Activated CD8-positive, alpha-beta memory T cell treated with anti-CD3 and anti-CD28 coated beads for 4 hours (primary cell): ENCODE results near the gene FAM222A.
"Not testable (repeated sequence)": the region's sequence is repeated elsewhere in the genome, so short reads cannot be mapped to it uniquely, and the experiment has no call there.

Experiments used
- DNase-seq, 2 donors: peaks; one replicate each; pipeline ENCODE4 v3.0.0-alpha.2; 2020; ENCODE audit warnings: low read depth in 2 of 2

Gene FAM222A

GRCh38 chr12:109693653-109694600 is 19.7 kb upstream of the FAM222A start:
- no peak for DNase-seq

GRCh38 chr12:109694629-109695028 is 19.0 kb upstream of the FAM222A start:
- not testable (repeated sequence) for DNase-seq

- no peak for DNase-seq
Observed at GRCh38 chr12:109695416-109695815, 18.2 kb upstream of the FAM222A start.

- DNase-seq, result no peak
Observed at GRCh38 chr12:109695961-109696461, 17.6 kb upstream of the FAM222A start.

GRCh38 chr12:109696485-109697269 is 16.9 kb upstream of the FAM222A start:
- DNase-seq, result no peak

GRCh38 chr12:109697270-109697553 is 16.4 kb upstream of the FAM222A start:
- no peak for DNase-seq

- no peak for DNase-seq
Observed at GRCh38 chr12:109697877-109698468, 15.7 kb upstream of the FAM222A start.

- DNase-seq, result no peak
Observed at GRCh38 chr12:109698820-109699219, 14.8 kb upstream of the FAM222A start.

- DNase-seq, result no peak
Observed at GRCh38 chr12:109701064-109701463, 12.6 kb upstream of the FAM222A start.

GRCh38 chr12:109702111-109702841 is 11.3 kb upstream of the FAM222A start:
- no peak for DNase-seq

GRCh38 chr12:109703684-109704083 is 9.9 kb upstream of the FAM222A start:
- DNase-seq, result no peak

GRCh38 chr12:109704371-109705098 is 9.1 kb upstream of the FAM222A start:
- DNase-seq, result no peak

GRCh38 chr12:109705291-109705690 is 8.3 kb upstream of the FAM222A start:
- DNase-seq, result no peak

GRCh38 chr12:109706398-109706746 is 7.3 kb upstream of the FAM222A start:
- no peak for DNase-seq

- no peak for DNase-seq
Observed at GRCh38 chr12:109706747-109707469, 6.7 kb upstream of the FAM222A start.

- no peak for DNase-seq
Observed at GRCh38 chr12:109707470-109707821, 6.2 kb upstream of the FAM222A start.

GRCh38 chr12:109708939-109709338 is 4.7 kb upstream of the FAM222A start:
- DNase-seq, result no peak

- no peak for DNase-seq
Observed at GRCh38 chr12:109709401-109709991, 4.1 kb upstream of the FAM222A start.

GRCh38 chr12:109710205-109710746 is 3.3 kb upstream of the FAM222A start:
- DNase-seq, result no peak
